BLaER1 treated with 17β-estradiol and CSF1 and Interleukin-3, amounts not matched to agents 10 nM and 100 nM (cell line): Measurements from ENCODE around the gene CYTH2.
A peak's percentile ranks its signal among the peaks of the same experiment; 100 is the strongest.

Experiments
- H3K27ac ChIP-seq, 11 experiments: shearing (Covaris generic); formaldehyde crosslinking; 2 replicates each; pipeline ENCODE4 v1.8.1; 2022
- H3K27me3 ChIP-seq, 11 experiments: shearing (Covaris generic); formaldehyde crosslinking; 2 replicates each; pipeline ENCODE4 v1.8.1; 2022
- H3K36me3 ChIP-seq, 11 experiments: shearing (Covaris generic); formaldehyde crosslinking; 2 replicates each; pipeline ENCODE4 v1.8.1; 2022
- H3K4me1 ChIP-seq, 10 experiments: shearing (Covaris generic); formaldehyde crosslinking; 2 replicates each; pipeline ENCODE4 v1.8.1; 2022
- H3K4me2 ChIP-seq, 11 experiments: shearing (Covaris generic); formaldehyde crosslinking; 2 replicates each; pipeline ENCODE4 v1.8.1; 2022
- H3K4me3 ChIP-seq, 10 experiments: shearing (Covaris generic); formaldehyde crosslinking; 2 replicates each; pipeline ENCODE4 v1.8.1; 2022
- H3K9ac ChIP-seq, 11 experiments: shearing (Covaris generic); formaldehyde crosslinking; 2 replicates each; pipeline ENCODE4 v1.8.1; 2022
- H3K9me3 ChIP-seq, 11 experiments: shearing (Covaris generic); formaldehyde crosslinking; replicated peaks in 1 of 11; 2 replicates each; pipeline ENCODE4 v1.8.1; 2022
- H4K20me1 ChIP-seq, 11 experiments: shearing (Covaris generic); formaldehyde crosslinking; 2 replicates each; pipeline ENCODE4 v1.8.1; 2022
- Cebpa-rat ChIP-seq, 11 experiments: shearing (Covaris generic); IDR thresholded peaks; 2 replicates each; pipeline ENCODE4 v1.8.1; 2022

The CYTH2 gene

GRCh38 chr19:48470856-48471255, 1.7 kb downstream of the CYTH2 start:
- Histone ChIP-seq H3K4me3 (peak overlapping the region in 5 of 10 experiments; percentile 83 to 96 (median 89); a peak in 9 of 20 replicates), H3K4me1 (peaks cover 27 to 68% (median 47%) of the 10 kb centered on the region in 10 experiments), H3K4me2 (peak overlapping the region; percentile 93 to 98 (median 96); a peak in 19 of 22 replicates), H4K20me1 (peaks cover 39 to 62% (median 59%) of the 10 kb centered on the region in 11 experiments), H3K36me3 (peaks cover 55 to 59% (median 57%) of the 10 kb centered on the region in 11 experiments), H3K9me3 (no peaks in the 10 kb centered on the region), H3K27me3 (no peaks in the 10 kb centered on the region), H3K27ac (no peak overlapping the region), H3K9ac (peak overlapping the region; percentile 29 to 99 (median 97); a peak in 16 of 22 replicates)
- TF ChIP-seq Cebpa-rat (IDR thresholded peaks at IDR 0.05): no peak

GRCh38 chr19:48471836-48472235, 2.7 kb downstream of the CYTH2 start:
- peak overlapping the region in 8 of 11 experiments; percentile 0 to 97 (median 26); a peak in 6 of 22 replicates for H3K9ac ChIP-seq

GRCh38 chr19:48473161-48473966, 4.2 kb downstream of the CYTH2 start:
- Histone ChIP-seq H3K4me2 (peak overlapping the region in 4 of 11 experiments; percentile 14 to 68 (median 40); a peak in 7 of 22 replicates), H3K36me3 (peaks cover 77 to 84% (median 81%) of the 10 kb centered on the region in 11 experiments), H4K20me1 (peaks cover 39 to 87% (median 75%) of the 10 kb centered on the region in 11 experiments), H3K27me3 (no peaks in the 10 kb centered on the region), H3K27ac (no peak overlapping the region), H3K9ac (peak overlapping the region in 7 of 11 experiments; percentile 12 to 54 (median 30); a peak in 6 of 22 replicates), H3K4me1 (peaks cover 24 to 67% (median 44%) of the 10 kb centered on the region in 10 experiments), H3K9me3 (no peaks in the 10 kb centered on the region), H3K4me3 (no peak overlapping the region)
- TF ChIP-seq Cebpa-rat (IDR thresholded peaks at IDR 0.05): no peak

More at GRCh38 chr19:48471836-48472235, 2.7 kb downstream of the CYTH2 start:
- peaks cover 39 to 72% (median 67%) of the 10 kb centered on the region in 11 experiments for H4K20me1 ChIP-seq
- H3K4me2 ChIP-seq: peak overlapping the region in 2 of 11 experiments; percentile 2 to 10; a peak in 1 of 22 replicates
- no peaks in the 10 kb centered on the region for H3K27me3 ChIP-seq
- no peaks in the 10 kb centered on the region for H3K9me3 ChIP-seq
- TF ChIP-seq Cebpa-rat (IDR thresholded peaks at IDR 0.05): no peak
- no peak overlapping the region for H3K4me3 ChIP-seq
- H3K36me3 ChIP-seq: peaks cover 63 to 69% (median 65%) of the 10 kb centered on the region in 11 experiments
- H3K27ac ChIP-seq: no peak overlapping the region
- peaks cover 30 to 74% (median 50%) of the 10 kb centered on the region in 10 experiments for H3K4me1 ChIP-seq

- Histone ChIP-seq H4K20me1 (peaks cover 39 to 95% (median 78%) of the 10 kb centered on the region in 11 experiments), H3K4me3 (no peak overlapping the region), H3K27me3 (no peaks in the 10 kb centered on the region), H3K36me3 (peaks cover 77 to 91% (median 88%) of the 10 kb centered on the region in 11 experiments), H3K9me3 (no peaks in the 10 kb centered on the region), H3K27ac (peak overlapping the region in 1 of 11 experiments; percentile 37; a peak in 1 of 22 replicates), H3K4me2 (peak overlapping the region in 4 of 11 experiments; percentile 11 to 68 (median 36); a peak in 6 of 22 replicates), H3K9ac (peak overlapping the region in 7 of 11 experiments; percentile 13 to 53 (median 38); a peak in 6 of 22 replicates), H3K4me1 (peaks cover 22 to 65% (median 44%) of the 10 kb centered on the region in 10 experiments)
- TF ChIP-seq Cebpa-rat (IDR thresholded peaks at IDR 0.05): no peak
Observed at GRCh38 chr19:48474084-48474592, 5.0 kb downstream of the CYTH2 start.

- peak overlapping the region in 8 of 11 experiments; percentile 3 to 59 (median 36); a peak in 11 of 22 replicates for H3K27ac ChIP-seq
- no peak overlapping the region for H3K4me3 ChIP-seq
- H3K27me3 ChIP-seq: no peaks in the 10 kb centered on the region
- H3K4me2 ChIP-seq: peak overlapping the region in 7 of 11 experiments; percentile 22 to 68 (median 32); a peak in 13 of 22 replicates
- TF ChIP-seq Cebpa-rat (IDR thresholded peaks at IDR 0.05): no peak
- peak overlapping the region; percentile 8 to 56 (median 42); a peak in 16 of 22 replicates for H3K9ac ChIP-seq
- peaks cover 30 to 100% (median 77%) of the 10 kb centered on the region in 11 experiments for H4K20me1 ChIP-seq
- peaks cover 24 to 71% (median 49%) of the 10 kb centered on the region in 10 experiments for H3K4me1 ChIP-seq
- H3K9me3 ChIP-seq: no peaks in the 10 kb centered on the region
- peaks cover 72 to 92% (median 88%) of the 10 kb centered on the region in 11 experiments for H3K36me3 ChIP-seq
Observed at GRCh38 chr19:48475369-48476068, 6.3 kb downstream of the CYTH2 start.

- H4K20me1 ChIP-seq: peaks cover 24 to 100% (median 71%) of the 10 kb centered on the region in 11 experiments; a peak in 21 of 22 replicates
- TF ChIP-seq Cebpa-rat (IDR thresholded peaks at IDR 0.05): no peak
- H3K27ac ChIP-seq: peak overlapping the region in 8 of 11 experiments; percentile 3 to 59 (median 36); a peak in 11 of 22 replicates
- H3K36me3 ChIP-seq: peaks cover 66 to 86% (median 81%) of the 10 kb centered on the region in 11 experiments
- no peak overlapping the region for H3K4me3 ChIP-seq
- H3K27me3 ChIP-seq: no peaks in the 10 kb centered on the region
- H3K4me1 ChIP-seq: peaks cover 28 to 71% (median 50%) of the 10 kb centered on the region in 10 experiments
- peak overlapping the region in 7 of 11 experiments; percentile 22 to 68 (median 32); a peak in 12 of 22 replicates for H3K4me2 ChIP-seq
- H3K9me3 ChIP-seq: no peaks in the 10 kb centered on the region
- peak overlapping the region in 10 of 11 experiments; percentile 8 to 56 (median 44); a peak in 9 of 22 replicates for H3K9ac ChIP-seq
Observed at GRCh38 chr19:48476176-48476575, 7.0 kb downstream of the CYTH2 start.

- Histone ChIP-seq H4K20me1 (peaks cover 14 to 92% (median 61%) of the 10 kb centered on the region in 11 experiments; a peak in 21 of 22 replicates), H3K4me2 (no peak overlapping the region), H3K36me3 (peaks cover 56 to 76% (median 71%) of the 10 kb centered on the region in 11 experiments), H3K4me1 (peaks cover 38 to 72% (median 56%) of the 10 kb centered on the region in 10 experiments), H3K9me3 (no peaks in the 10 kb centered on the region), H3K9ac (peak overlapping the region in 3 of 11 experiments; percentile 6 to 23 (median 19); a peak in 1 of 22 replicates), H3K27ac (no peak overlapping the region; a peak in 2 of 22 replicates), H3K4me3 (no peak overlapping the region), H3K27me3 (no peaks in the 10 kb centered on the region)
- no peak for TF ChIP-seq Cebpa-rat (IDR thresholded peaks at IDR 0.05)
Observed at GRCh38 chr19:48477067-48477685, 8.0 kb downstream of the CYTH2 start.
